OCI-LY1 (cell line): Measurements from ENCODE around the gene UNC13A.

Source experiments
- EZH2 ChIP-seq: fragments of 200-600 bp; sonication (generic), shearing (Covaris generic); IDR thresholded peaks from 2 replicates; pipeline ENCODE4 v1.8.0; 2017; ENCODE audit warnings: borderline replicate concordance, mixed run types, mild to moderate bottlenecking, antibody characterized with exemption, low read length, moderate library complexity, mixed read lengths
- TF ChIP-seq, protein P1 (sequence below): fragments of 200-600 bp; sonication (generic), shearing (Covaris generic); IDR thresholded peaks from 2 replicates; pipeline ENCODE4 v1.5.1; 2017; ENCODE audit warnings: mild to moderate bottlenecking, antibody characterized with exemption, low read length, moderate library complexity, mixed read lengths

DNA sequence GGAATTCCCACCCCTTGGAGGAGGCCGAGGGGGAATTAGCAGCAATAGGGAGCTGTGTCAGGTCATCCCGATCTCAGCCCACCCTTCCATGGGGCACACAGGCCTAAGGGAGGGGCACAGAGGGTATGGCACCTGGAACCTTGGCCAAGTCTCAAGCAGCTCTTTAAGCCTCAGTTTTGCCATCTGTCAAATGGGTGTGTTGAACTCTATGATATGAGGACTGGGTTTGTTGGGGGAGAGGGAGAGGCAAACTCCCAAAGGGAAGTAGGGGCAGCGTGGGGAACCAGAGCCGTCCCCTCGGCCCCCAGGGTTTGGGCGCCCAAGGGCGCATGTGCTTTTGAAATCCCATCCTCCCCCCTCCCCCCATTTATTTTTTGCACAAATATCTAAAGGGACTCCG, 83.0 kb downstream of the UNC13A start:
- TF ChIP-seq, protein P1, sequence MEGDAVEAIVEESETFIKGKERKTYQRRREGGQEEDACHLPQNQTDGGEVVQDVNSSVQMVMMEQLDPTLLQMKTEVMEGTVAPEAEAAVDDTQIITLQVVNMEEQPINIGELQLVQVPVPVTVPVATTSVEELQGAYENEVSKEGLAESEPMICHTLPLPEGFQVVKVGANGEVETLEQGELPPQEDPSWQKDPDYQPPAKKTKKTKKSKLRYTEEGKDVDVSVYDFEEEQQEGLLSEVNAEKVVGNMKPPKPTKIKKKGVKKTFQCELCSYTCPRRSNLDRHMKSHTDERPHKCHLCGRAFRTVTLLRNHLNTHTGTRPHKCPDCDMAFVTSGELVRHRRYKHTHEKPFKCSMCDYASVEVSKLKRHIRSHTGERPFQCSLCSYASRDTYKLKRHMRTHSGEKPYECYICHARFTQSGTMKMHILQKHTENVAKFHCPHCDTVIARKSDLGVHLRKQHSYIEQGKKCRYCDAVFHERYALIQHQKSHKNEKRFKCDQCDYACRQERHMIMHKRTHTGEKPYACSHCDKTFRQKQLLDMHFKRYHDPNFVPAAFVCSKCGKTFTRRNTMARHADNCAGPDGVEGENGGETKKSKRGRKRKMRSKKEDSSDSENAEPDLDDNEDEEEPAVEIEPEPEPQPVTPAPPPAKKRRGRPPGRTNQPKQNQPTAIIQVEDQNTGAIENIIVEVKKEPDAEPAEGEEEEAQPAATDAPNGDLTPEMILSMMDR, result no peak
- TF ChIP-seq EZH2, result no peak
